Sigmoid colon (tissue), 7 donors: ENCODE measurements around the gene ATRNL1. TPM values are rescaled to one million over a fixed set of nuclear protein-coding genes. Genes with fewer than 3 reads are reported as not detected.
"Not testable (repeated sequence)": the region's sequence is repeated elsewhere in the genome, so short reads cannot be mapped to it uniquely, and the experiment has no call there.

Source experiments
- DNase-seq: peaks from one replicate; pipeline ENCODE4 v3.0.0-alpha.2; 2019
- H3K27ac ChIP-seq, 4 donors: fragments of 200-600 bp; sonication (generic); one replicate each; pipeline ENCODE4 v1.5.1; 2016 to 2019; ENCODE audit warnings: mild to moderate bottlenecking in 1 of 4
- H3K27me3 ChIP-seq, 3 donors: fragments of 200-600 bp; sonication (generic); one replicate each; pipeline ENCODE4 v1.5.1; 2019; ENCODE audit warnings: mild to moderate bottlenecking in 1 of 3
- H3K36me3 ChIP-seq, 4 donors: fragments of 200-600 bp; sonication (generic); one replicate each; pipeline ENCODE4 v1.5.1; 2016 to 2019
- H3K4me1 ChIP-seq, 4 donors: fragments of 200-600 bp; sonication (generic); one replicate each; pipeline ENCODE4 v1.5.1; 2017 to 2019
- H3K4me3 ChIP-seq, 4 donors: fragments of 200-600 bp; sonication (generic); one replicate each; pipeline ENCODE4 v1.5.1; 2017 to 2019; ENCODE audit warnings: mild to moderate bottlenecking in 2 of 4, moderate library complexity in 1 of 4
- H3K9me3 ChIP-seq, 4 donors: fragments of 200-600 bp in 3 of 4; sonication (generic) in 3 of 4; one replicate each; pipeline versions ENCODE4 v1.5.1 to v1.6.1; 2013 to 2019
- CTCF ChIP-seq, 4 experiments: fragments of 450-650 bp in 3 of 4; fragments of 200-600 bp in 1 of 4; IDR thresholded peaks; one replicate each; pipeline ENCODE4 v1.5.1; 2016 to 2019; ENCODE audit warnings: antibody characterized with exemption in 4 of 4, mild to moderate bottlenecking in 3 of 4, moderate library complexity in 2 of 4
- EP300 ChIP-seq, 4 donors: sonication (generic); formaldehyde crosslinking; IDR thresholded peaks; one replicate each; pipeline ENCODE4 v1.6.1; 2017; ENCODE audit warnings: antibody characterized with exemption in 4 of 4
- POLR2A ChIP-seq, 2 donors: fragments of 450-650 bp; IDR thresholded peaks; one replicate each; pipeline ENCODE4 v1.6.1; 2016; ENCODE audit warnings: antibody characterized with exemption in 2 of 2, mild to moderate bottlenecking in 2 of 2, moderate library complexity in 2 of 2
- POLR2AphosphoS5 ChIP-seq, 4 donors: sonication (generic); formaldehyde crosslinking; IDR thresholded peaks; one replicate each; pipeline ENCODE4 v1.6.1; 2017; ENCODE audit warnings: antibody characterized with exemption in 4 of 4
- WGBS, 2 donors: extraction: QIAGEN DNeasy Blood & Tissue Kit; methylation state at CpG; one replicate each; pipeline ENCODE4 v1.1.7; 2013; 5-methylcytosine and 5-hydroxymethylcytosine counted together
- intact Hi-C: fragments of 100-400 bp; cut with DNase I; formaldehyde crosslinking; loops from one replicate; pipeline ENCODE4 v1.15.1; 2023
- polyA plus RNA-seq, 3 donors: library from polyadenylated mRNA; stranded (reverse); fragments of 200-250 nt; gene quantifications; one replicate each; pipeline ENCODE4 v1.2.3, GENCODE V29; 2013
- total RNA-seq, 4 donors: library from RNA; depleted of rRNA; stranded (reverse); fragments of >200 nt; gene quantifications; one replicate each; pipeline ENCODE4 v1.1.0, GENCODE V29; 2016
- donor health status: healthy with polysubstance abuse.
- donor health status: Bipolar disorder and iron deficiency.
- donor health status: healthy.

Gene ATRNL1
- total and polyA plus RNA-seq, 7 donors = 0.57 to 17.3 (median 6.9) TPM; not detected in 1

DNA sequence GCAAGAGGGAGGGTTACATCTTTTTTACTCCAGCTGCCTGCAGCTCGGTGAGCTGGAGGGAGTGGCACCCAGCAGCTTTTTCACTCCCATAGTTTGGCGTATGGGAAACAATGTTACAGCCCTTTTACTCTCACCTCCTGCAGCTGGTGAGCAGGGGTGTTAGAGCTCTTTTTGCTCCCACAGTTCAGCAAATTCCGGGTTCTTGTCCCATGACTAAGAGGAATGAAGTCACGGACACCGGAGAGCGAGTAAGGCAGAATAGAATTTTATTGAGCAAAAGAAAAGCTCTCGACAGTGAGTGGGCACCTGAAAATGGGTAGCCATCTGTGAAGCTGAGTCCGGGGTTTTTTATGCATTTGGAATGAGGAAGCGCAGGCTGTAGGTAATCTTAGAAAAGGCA is 733.2 kb downstream of the ATRNL1 start:
- intact Hi-C loops = no loop called here
- Histone ChIP-seq H3K4me1 (peaks cover 0 to 8% (median 2%) of the 10 kb centered on the region in 4 donors), H3K9me3 (no peaks in the 10 kb centered on the region), H3K4me3 (no peak overlapping the region), H3K36me3 (no peaks in the 10 kb centered on the region), H3K27me3 (no peaks in the 10 kb centered on the region), H3K27ac (peak overlapping the region in 1 of 4 donors; percentile 64)
- no peak for TF ChIP-seq EP300 (IDR thresholded peaks at IDR 0.05)
- TF ChIP-seq POLR2A (IDR thresholded peaks at IDR 0.05) = no peak
- no peak for TF ChIP-seq POLR2AphosphoS5 (IDR thresholded peaks at IDR 0.05)
- TF ChIP-seq CTCF (IDR thresholded peaks at IDR 0.05) = no peak
- DNase-seq = no peak
- WGBS, 2 donors = 84 to 92% methylated on average over 9 of the region's 9 CpGs

- TF ChIP-seq EP300 (IDR thresholded peaks at IDR 0.05) = no peak
- no peak for TF ChIP-seq POLR2A (IDR thresholded peaks at IDR 0.05)
- TF ChIP-seq POLR2AphosphoS5 (IDR thresholded peaks at IDR 0.05) = no peak
- no peak for TF ChIP-seq CTCF (IDR thresholded peaks at IDR 0.05)
- Histone ChIP-seq H3K27ac (peak overlapping the region in 1 of 4 donors; percentile 64), H3K27me3 (no peaks in the 10 kb centered on the region), H3K36me3 (no peaks in the 10 kb centered on the region), H3K4me3 (no peak overlapping the region), H3K4me1 (peaks cover 0 to 8% (median 2%) of the 10 kb centered on the region in 4 donors), H3K9me3 (no peaks in the 10 kb centered on the region)
- DNase-seq = no peak
- intact Hi-C loops = no loop called here
- 83% methylated on average over 6 of the region's 6 CpGs for WGBS, 2 donors
Measured at GRCh38 chr10:115827231-115828009, 734.3 kb downstream of the ATRNL1 start.

GRCh38 chr10:115828182-115828581 is 735.0 kb downstream of the ATRNL1 start:
- intact Hi-C loops = not testable (repeated sequence)

DNA sequence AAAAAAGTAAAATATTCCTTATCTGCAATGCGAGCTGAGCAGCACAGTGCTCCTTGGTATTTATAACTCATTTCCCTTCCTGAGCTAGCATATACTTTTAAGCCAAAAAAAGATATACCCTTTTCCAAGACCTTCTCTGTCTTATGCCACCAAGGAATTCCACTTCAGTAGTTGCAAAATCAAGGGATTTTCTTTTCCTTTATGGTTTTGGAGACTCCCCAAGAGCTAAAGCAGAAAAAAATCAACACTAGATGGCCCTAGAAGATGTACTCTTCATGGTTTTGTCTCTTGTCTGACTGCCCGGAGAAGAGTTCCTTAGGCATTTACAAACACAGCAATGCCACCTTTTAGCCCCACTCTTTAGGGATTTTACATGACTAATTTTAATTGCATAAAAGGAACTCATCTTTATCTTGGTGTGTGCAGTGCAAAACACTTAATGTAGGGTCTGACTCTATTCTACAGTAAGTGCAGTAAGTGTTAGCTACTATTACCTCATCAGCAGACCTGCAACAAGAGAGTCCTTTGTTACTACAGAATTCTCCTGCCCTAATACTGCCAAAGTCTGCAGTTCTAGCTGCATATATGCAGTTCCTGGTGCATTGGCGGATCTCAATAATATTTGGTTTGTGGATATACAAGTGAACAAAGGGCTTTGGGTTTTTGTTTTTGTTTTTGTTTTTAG is 736.5 kb downstream of the ATRNL1 start:
- TF ChIP-seq EP300 (IDR thresholded peaks at IDR 0.05) = no peak
- TF ChIP-seq CTCF (IDR thresholded peaks at IDR 0.05) = no peak
- no peak for TF ChIP-seq POLR2A (IDR thresholded peaks at IDR 0.05)
- no peak for TF ChIP-seq POLR2AphosphoS5 (IDR thresholded peaks at IDR 0.05)
- Histone ChIP-seq H3K27me3 (no peaks in the 10 kb centered on the region), H3K27ac (no peak overlapping the region), H3K4me1 (peaks cover 0 to 8% (median 2%) of the 10 kb centered on the region in 4 donors), H3K36me3 (no peaks in the 10 kb centered on the region), H3K9me3 (no peaks in the 10 kb centered on the region), H3K4me3 (no peak overlapping the region)
- no peak for DNase-seq
- intact Hi-C loops = no loop called here
- 63 to 69% methylated on average over 3 of the region's 3 CpGs for WGBS, 2 donors

More at GRCh38 chr10:115828182-115828581, 735.0 kb downstream of the ATRNL1 start:
- H3K4me3 ChIP-seq, H3K27me3 ChIP-seq, DNase-seq, H3K4me1 ChIP-seq, H3K36me3 ChIP-seq, H3K9me3 ChIP-seq: not testable (repeated sequence)
- peak overlapping the region in 1 of 4 donors; percentile 64 for H3K27ac ChIP-seq
- 88 to 90% methylated on average over 4 of the region's 4 CpGs for WGBS, 2 donors

DNA sequence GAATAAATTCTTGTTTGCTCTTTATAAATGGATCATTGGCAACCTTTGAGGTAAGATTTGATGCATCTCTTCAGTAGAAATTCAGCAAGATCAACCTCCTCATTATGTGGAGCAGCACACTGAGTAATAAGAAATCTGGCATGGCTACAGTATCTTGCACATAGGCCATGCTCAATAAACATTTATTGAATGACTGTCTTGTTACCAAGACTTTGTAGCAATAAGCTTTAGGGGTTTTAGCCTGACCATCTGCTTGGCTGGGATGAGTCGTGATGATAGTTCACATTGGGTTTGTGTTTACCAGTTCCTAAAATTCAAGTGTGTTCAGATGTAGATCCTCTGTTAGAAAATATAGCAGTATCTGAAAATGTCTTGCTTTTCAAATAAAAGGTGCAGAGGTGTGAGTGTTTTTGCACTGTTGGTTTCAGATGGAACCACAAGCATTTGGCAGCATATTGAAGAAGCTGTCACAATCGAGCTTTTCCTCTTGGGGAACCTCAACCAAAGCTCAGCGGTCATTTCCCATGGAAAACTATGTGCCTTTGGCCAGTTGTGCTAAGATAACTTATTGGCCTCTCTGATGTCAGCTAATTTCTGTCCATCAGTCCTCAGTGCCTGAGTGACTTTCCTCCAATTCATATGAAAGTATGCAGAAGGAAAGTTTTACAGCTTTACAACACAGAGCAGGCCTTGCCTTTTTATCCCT is 737.3 kb downstream of the ATRNL1 start:
- H3K27ac ChIP-seq = no peak overlapping the region
- peaks cover 0 to 6% (median 2%) of the 10 kb centered on the region in 4 donors for H3K4me1 ChIP-seq
- H3K36me3 ChIP-seq = no peaks in the 10 kb centered on the region
- no peaks in the 10 kb centered on the region for H3K9me3 ChIP-seq
- H3K4me3 ChIP-seq = no peak overlapping the region
- intact Hi-C loops = no loop called here
- no peaks in the 10 kb centered on the region for H3K27me3 ChIP-seq
- WGBS, 2 donors = 72 to 80% methylated on average over 3 of the region's 3 CpGs
- no peak for TF ChIP-seq POLR2A (IDR thresholded peaks at IDR 0.05)
- TF ChIP-seq EP300 (IDR thresholded peaks at IDR 0.05) = no peak
- no peak for TF ChIP-seq CTCF (IDR thresholded peaks at IDR 0.05)
- no peak for TF ChIP-seq POLR2AphosphoS5 (IDR thresholded peaks at IDR 0.05)
- no peak for DNase-seq
